SK-N-SH (cell line): Measurements from ENCODE around the gene AHSG. TPM values are rescaled to one million over a fixed set of nuclear protein-coding genes. Genes with fewer than 3 reads are reported as not detected.

ENCODE experiments used
- CTCF ChIA-PET: fragments of 300-600, 350-600 bp; formaldehyde crosslinking; extraction: SDS; loops from one replicate; lab custom pipeline; 2021; lab: Yijun Ruan, JAX
- POLR2A ChIA-PET: fragments of 350-600 bp; sonication (Branson Sonifier 250); formaldehyde crosslinking; extraction: SDS; loops from one replicate; lab custom pipeline; 2020; ENCODE audit warnings: antibody characterized with exemption, inconsistent platforms; lab: Yijun Ruan, JAX
- DNase-seq: peaks from one replicate; pipeline ENCODE4 v3.0.0; 2012
- H2AFZ ChIP-seq: fragments of 200-600 bp; sonication (generic); 2 replicates; pipeline ENCODE4 v1.8.1; 2016; ENCODE audit warnings: antibody characterized with exemption, mild to moderate bottlenecking, low read depth
- H3F3A ChIP-seq: fragments of 200-600 bp; sonication (generic); replicated peaks from 2 replicates; pipeline ENCODE3; 2016; ENCODE audit warnings: antibody characterized with exemption, mild to moderate bottlenecking; ENCODE audit not compliant: insufficient read depth
- H3K27ac ChIP-seq, 2 experiments: fragments of 200-500 bp in 1 of 2; fragments of 200-600 bp in 1 of 2; sonication (Bioruptor generic) in 1 of 2; sonication (generic), shearing (Covaris generic) in 1 of 2; 2 replicates each; pipeline versions ENCODE4 v1.5.1 to v1.6.1; 2014 to 2016; ENCODE audit warnings: low read depth in 2 of 2, inconsistent platforms in 1 of 2, low read length in 1 of 2, mild to moderate bottlenecking in 1 of 2, mixed read lengths in 1 of 2
- H3K27me3 ChIP-seq: fragments of 200-600 bp; sonication (generic), shearing (Covaris generic); 2 replicates; pipeline ENCODE4 v1.6.1; 2016; ENCODE audit warnings: mixed run types; ENCODE audit not compliant: insufficient read depth
- H3K36me3 ChIP-seq, 2 experiments: fragments of 200-500 bp in 1 of 2; fragments of 200-600 bp in 1 of 2; sonication (Bioruptor generic) in 1 of 2; sonication (generic) in 1 of 2; replicated peaks in 1 of 2; 2 replicates each; pipeline versions ENCODE3 to v1.5.1; 2014 to 2016; ENCODE audit warnings: low read length in 1 of 2, mild to moderate bottlenecking in 1 of 2; ENCODE audit not compliant: insufficient read depth in 2 of 2, control insufficient read depth in 1 of 2
- H3K4me1 ChIP-seq, 2 experiments: fragments of 200-500 bp in 1 of 2; fragments of 200-600 bp in 1 of 2; sonication (Bioruptor generic) in 1 of 2; sonication (generic), shearing (Covaris generic) in 1 of 2; 2 replicates each; pipeline versions ENCODE4 v1.5.1 to v1.6.1; 2014 to 2016; ENCODE audit warnings: low read depth in 1 of 2, low read length in 1 of 2, mixed run types in 1 of 2; ENCODE audit not compliant: insufficient read depth in 2 of 2, control insufficient read depth in 1 of 2
- H3K4me2 ChIP-seq: fragments of 200-600 bp; sonication (generic), shearing (Covaris generic); 2 replicates; pipeline ENCODE4 v1.6.1; 2017; ENCODE audit warnings: mixed run types
- H3K4me3 ChIP-seq, 2 experiments: fragments of 200-500 bp in 1 of 2; fragments of 200-600 bp in 1 of 2; sonication (Bioruptor generic) in 1 of 2; sonication (generic), shearing (Covaris generic) in 1 of 2; 2 replicates each; pipeline versions ENCODE4 v1.5.1 to v1.8.1; 2014 to 2016; ENCODE audit warnings: low read depth in 2 of 2, inconsistent platforms in 1 of 2, low read length in 1 of 2, mild to moderate bottlenecking in 1 of 2, mixed read lengths in 1 of 2, moderate library complexity in 1 of 2
- H3K79me2 ChIP-seq: fragments of 200-600 bp; sonication (generic); 2 replicates; pipeline ENCODE4 v1.8.1; 2017; ENCODE audit warnings: mild to moderate bottlenecking; ENCODE audit not compliant: insufficient read depth
- H3K9ac ChIP-seq: fragments of 200-600 bp; sonication (generic); 2 replicates; pipeline ENCODE4 v1.6.1; 2017; ENCODE audit warnings: mixed run types
- H3K9me2 ChIP-seq: fragments of 200-600 bp; sonication (generic); 2 replicates; pipeline ENCODE4 v1.6.1; 2017; ENCODE audit warnings: mixed run types
- H3K9me3 ChIP-seq: fragments of 200-600 bp; sonication (generic); 2 replicates; pipeline ENCODE4 v1.6.1; 2017; ENCODE audit warnings: mixed run types, mild to moderate bottlenecking, moderate library complexity
- H4K20me1 ChIP-seq: fragments of 200-600 bp; sonication (generic); 2 replicates; pipeline ENCODE4 v1.6.1; 2017; ENCODE audit warnings: mild to moderate bottlenecking, mixed run types; ENCODE audit not compliant: insufficient read depth
- CHD2 ChIP-seq: fragments of 150-350 bp; IDR thresholded peaks from 2 replicates; pipeline ENCODE4 v1.6.1; 2018; ENCODE audit warnings: low read length; ENCODE audit not compliant: partially characterized antibody
- ELF1 ChIP-seq: IDR thresholded peaks from 2 replicates; pipeline ENCODE4 v1.4.0; 2012
- EP300 ChIP-seq, 2 experiments: IDR thresholded peaks; 2 replicates each; pipeline versions ENCODE4 v1.4.0 to v1.6.1; 2012; ENCODE audit warnings: borderline replicate concordance in 1 of 2, low read depth in 1 of 2, low read length in 1 of 2
- FOXJ3 ChIP-seq: sonication (generic); formaldehyde crosslinking; IDR thresholded peaks from 2 replicates; pipeline ENCODE4 v1.5.1; 2020; ENCODE audit warnings: mild to moderate bottlenecking, missing genetic modification reagents
- GABPA ChIP-seq: IDR thresholded peaks from 2 replicates; pipeline ENCODE4 v1.4.0; 2012; ENCODE audit warnings: low read depth, mild to moderate bottlenecking
- MEF2A ChIP-seq: IDR thresholded peaks from 2 replicates; pipeline ENCODE4 v1.4.0; 2012; ENCODE audit warnings: low read depth, borderline replicate concordance
- MXI1 ChIP-seq: IDR thresholded peaks from 2 replicates; pipeline ENCODE4 v1.6.1; 2012; ENCODE audit warnings: mild to moderate bottlenecking, low read depth, low read length, improper control_type of control experiment
- NFIC ChIP-seq: IDR thresholded peaks from 2 replicates; pipeline ENCODE4 v1.4.0; 2012; ENCODE audit warnings: borderline replicate concordance
- SMC3 ChIP-seq: IDR thresholded peaks from 2 replicates; pipeline ENCODE4 v1.6.1; 2012; ENCODE audit warnings: low read depth, low read length, improper control_type of control experiment
- TAF1 ChIP-seq: IDR thresholded peaks from 2 replicates; pipeline ENCODE4 v1.6.1; 2012; ENCODE audit warnings: low read depth, mild to moderate bottlenecking, low read length, moderate library complexity, borderline replicate concordance
- TEAD4 ChIP-seq: IDR thresholded peaks from 2 replicates; pipeline ENCODE4 v1.4.0; 2012; ENCODE audit warnings: mild to moderate bottlenecking, borderline replicate concordance; ENCODE audit not compliant: insufficient read depth
- WGBS: methylation state at CpG from one replicate; pipeline ENCODE4 v1.1.6; 2017; ENCODE audit warnings: low lambda C conversion rate; 5-methylcytosine and 5-hydroxymethylcytosine counted together
- polyA plus RNA-seq, 3 experiments: library from polyadenylated mRNA; depleted of rRNA; stranded (reverse); fragments of >200 nt; gene quantifications; 2 replicates each; pipeline ENCODE4 v1.2.3, GENCODE V29; 2012
- TF ChIP-seq, protein P1 (sequence below): IDR thresholded peaks from 2 replicates; pipeline ENCODE4 v1.4.0; 2012; ENCODE audit warnings: low read depth
- TF ChIP-seq, protein P2 (sequence below): fragments of 200-600 bp; sonication (generic); IDR thresholded peaks from 2 replicates; pipeline ENCODE4 v1.6.1; 2017; ENCODE audit warnings: antibody characterized with exemption, mild to moderate bottlenecking, moderate library complexity
- TF ChIP-seq, protein P3 (sequence below): fragments of 150-350 bp; IDR thresholded peaks from 2 replicates; pipeline ENCODE4 v1.6.1; 2017; ENCODE audit warnings: antibody characterized with exemption, low read length, low read depth, borderline replicate concordance
- TF ChIP-seq, protein P4 (sequence below): IDR thresholded peaks from 2 replicates; pipeline ENCODE4 v1.4.0; 2012; ENCODE audit warnings: low read depth, borderline replicate concordance
- TF ChIP-seq, protein P5 (sequence below): IDR thresholded peaks from 2 replicates; pipeline ENCODE4 v1.4.0; 2012; ENCODE audit warnings: low read depth, borderline replicate concordance
- TF ChIP-seq, protein P6 (sequence below): fragments of 150-350 bp; IDR thresholded peaks from 2 replicates; pipeline ENCODE4 v1.6.1; 2016; ENCODE audit warnings: mild to moderate bottlenecking, low read depth, low read length
- TF ChIP-seq, protein P7 (sequence below): IDR thresholded peaks from 2 replicates; pipeline ENCODE4 v1.6.1; 2012; ENCODE audit warnings: mild to moderate bottlenecking, low read depth, low read length, moderate library complexity

The AHSG gene
- polyA plus RNA-seq, 1 of the 3 experiments (the other 2 are of a cell fraction), result not detected

DNA sequence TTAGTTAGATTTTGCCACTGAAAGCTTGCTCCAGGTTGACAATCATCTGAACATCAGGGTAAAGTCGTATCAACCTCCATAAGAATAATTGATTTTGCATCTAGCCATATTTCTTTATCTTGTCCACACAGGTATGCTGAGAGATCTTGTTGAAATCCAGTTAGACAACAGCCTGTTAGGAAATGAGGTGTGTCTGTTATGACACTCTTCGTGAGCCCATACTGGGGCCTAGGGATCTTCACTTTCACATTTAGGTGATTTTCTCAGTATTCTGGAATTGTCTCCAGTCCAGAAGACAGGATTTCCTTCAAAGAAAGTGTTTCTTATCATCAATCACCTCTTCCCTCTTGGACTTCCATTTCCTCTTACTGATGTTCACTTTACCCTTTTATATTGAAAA, 24.2 kb upstream of the AHSG start:
- H2AFZ ChIP-seq, result no peak overlapping the region
- TF ChIP-seq MXI1 (no peak), TEAD4 (no peak), NFIC (no peak), FOXJ3 (CRISPR knock-in tag) (no peak), TAF1 (no peak), ELF1 (no peak), SMC3 (no peak), MEF2A (no peak), GABPA (no peak), CHD2 (no peak), EP300 (IDR thresholded peaks at IDR 0.05; ENCODE audit: borderline replicate concordance in 1 of 2, low read depth in 1 of 2, low read length in 1 of 2) (no peak)
- TF ChIP-seq, protein P1, sequence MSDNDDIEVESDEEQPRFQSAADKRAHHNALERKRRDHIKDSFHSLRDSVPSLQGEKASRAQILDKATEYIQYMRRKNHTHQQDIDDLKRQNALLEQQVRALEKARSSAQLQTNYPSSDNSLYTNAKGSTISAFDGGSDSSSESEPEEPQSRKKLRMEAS, result no peak
- TF ChIP-seq, protein P2, sequence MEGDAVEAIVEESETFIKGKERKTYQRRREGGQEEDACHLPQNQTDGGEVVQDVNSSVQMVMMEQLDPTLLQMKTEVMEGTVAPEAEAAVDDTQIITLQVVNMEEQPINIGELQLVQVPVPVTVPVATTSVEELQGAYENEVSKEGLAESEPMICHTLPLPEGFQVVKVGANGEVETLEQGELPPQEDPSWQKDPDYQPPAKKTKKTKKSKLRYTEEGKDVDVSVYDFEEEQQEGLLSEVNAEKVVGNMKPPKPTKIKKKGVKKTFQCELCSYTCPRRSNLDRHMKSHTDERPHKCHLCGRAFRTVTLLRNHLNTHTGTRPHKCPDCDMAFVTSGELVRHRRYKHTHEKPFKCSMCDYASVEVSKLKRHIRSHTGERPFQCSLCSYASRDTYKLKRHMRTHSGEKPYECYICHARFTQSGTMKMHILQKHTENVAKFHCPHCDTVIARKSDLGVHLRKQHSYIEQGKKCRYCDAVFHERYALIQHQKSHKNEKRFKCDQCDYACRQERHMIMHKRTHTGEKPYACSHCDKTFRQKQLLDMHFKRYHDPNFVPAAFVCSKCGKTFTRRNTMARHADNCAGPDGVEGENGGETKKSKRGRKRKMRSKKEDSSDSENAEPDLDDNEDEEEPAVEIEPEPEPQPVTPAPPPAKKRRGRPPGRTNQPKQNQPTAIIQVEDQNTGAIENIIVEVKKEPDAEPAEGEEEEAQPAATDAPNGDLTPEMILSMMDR, result no peak
- TF ChIP-seq, protein P3, sequence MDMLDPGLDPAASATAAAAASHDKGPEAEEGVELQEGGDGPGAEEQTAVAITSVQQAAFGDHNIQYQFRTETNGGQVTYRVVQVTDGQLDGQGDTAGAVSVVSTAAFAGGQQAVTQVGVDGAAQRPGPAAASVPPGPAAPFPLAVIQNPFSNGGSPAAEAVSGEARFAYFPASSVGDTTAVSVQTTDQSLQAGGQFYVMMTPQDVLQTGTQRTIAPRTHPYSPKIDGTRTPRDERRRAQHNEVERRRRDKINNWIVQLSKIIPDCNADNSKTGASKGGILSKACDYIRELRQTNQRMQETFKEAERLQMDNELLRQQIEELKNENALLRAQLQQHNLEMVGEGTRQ, result no peak
- TF ChIP-seq, protein P4, sequence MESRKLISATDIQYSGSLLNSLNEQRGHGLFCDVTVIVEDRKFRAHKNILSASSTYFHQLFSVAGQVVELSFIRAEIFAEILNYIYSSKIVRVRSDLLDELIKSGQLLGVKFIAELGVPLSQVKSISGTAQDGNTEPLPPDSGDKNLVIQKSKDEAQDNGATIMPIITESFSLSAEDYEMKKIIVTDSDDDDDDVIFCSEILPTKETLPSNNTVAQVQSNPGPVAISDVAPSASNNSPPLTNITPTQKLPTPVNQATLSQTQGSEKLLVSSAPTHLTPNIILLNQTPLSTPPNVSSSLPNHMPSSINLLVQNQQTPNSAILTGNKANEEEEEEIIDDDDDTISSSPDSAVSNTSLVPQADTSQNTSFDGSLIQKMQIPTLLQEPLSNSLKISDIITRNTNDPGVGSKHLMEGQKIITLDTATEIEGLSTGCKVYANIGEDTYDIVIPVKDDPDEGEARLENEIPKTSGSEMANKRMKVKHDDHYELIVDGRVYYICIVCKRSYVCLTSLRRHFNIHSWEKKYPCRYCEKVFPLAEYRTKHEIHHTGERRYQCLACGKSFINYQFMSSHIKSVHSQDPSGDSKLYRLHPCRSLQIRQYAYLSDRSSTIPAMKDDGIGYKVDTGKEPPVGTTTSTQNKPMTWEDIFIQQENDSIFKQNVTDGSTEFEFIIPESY, result no peak
- TF ChIP-seq, protein P5, sequence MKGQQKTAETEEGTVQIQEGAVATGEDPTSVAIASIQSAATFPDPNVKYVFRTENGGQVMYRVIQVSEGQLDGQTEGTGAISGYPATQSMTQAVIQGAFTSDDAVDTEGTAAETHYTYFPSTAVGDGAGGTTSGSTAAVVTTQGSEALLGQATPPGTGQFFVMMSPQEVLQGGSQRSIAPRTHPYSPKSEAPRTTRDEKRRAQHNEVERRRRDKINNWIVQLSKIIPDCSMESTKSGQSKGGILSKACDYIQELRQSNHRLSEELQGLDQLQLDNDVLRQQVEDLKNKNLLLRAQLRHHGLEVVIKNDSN, result no peak
- TF ChIP-seq, protein P6, sequence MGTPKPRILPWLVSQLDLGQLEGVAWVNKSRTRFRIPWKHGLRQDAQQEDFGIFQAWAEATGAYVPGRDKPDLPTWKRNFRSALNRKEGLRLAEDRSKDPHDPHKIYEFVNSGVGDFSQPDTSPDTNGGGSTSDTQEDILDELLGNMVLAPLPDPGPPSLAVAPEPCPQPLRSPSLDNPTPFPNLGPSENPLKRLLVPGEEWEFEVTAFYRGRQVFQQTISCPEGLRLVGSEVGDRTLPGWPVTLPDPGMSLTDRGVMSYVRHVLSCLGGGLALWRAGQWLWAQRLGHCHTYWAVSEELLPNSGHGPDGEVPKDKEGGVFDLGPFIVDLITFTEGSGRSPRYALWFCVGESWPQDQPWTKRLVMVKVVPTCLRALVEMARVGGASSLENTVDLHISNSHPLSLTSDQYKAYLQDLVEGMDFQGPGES, result no peak
- TF ChIP-seq, protein P7, sequence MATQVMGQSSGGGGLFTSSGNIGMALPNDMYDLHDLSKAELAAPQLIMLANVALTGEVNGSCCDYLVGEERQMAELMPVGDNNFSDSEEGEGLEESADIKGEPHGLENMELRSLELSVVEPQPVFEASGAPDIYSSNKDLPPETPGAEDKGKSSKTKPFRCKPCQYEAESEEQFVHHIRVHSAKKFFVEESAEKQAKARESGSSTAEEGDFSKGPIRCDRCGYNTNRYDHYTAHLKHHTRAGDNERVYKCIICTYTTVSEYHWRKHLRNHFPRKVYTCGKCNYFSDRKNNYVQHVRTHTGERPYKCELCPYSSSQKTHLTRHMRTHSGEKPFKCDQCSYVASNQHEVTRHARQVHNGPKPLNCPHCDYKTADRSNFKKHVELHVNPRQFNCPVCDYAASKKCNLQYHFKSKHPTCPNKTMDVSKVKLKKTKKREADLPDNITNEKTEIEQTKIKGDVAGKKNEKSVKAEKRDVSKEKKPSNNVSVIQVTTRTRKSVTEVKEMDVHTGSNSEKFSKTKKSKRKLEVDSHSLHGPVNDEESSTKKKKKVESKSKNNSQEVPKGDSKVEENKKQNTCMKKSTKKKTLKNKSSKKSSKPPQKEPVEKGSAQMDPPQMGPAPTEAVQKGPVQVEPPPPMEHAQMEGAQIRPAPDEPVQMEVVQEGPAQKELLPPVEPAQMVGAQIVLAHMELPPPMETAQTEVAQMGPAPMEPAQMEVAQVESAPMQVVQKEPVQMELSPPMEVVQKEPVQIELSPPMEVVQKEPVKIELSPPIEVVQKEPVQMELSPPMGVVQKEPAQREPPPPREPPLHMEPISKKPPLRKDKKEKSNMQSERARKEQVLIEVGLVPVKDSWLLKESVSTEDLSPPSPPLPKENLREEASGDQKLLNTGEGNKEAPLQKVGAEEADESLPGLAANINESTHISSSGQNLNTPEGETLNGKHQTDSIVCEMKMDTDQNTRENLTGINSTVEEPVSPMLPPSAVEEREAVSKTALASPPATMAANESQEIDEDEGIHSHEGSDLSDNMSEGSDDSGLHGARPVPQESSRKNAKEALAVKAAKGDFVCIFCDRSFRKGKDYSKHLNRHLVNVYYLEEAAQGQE, result no peak
- TF ChIP-seq, all 33 proteins: peak for 0
- Histone ChIP-seq H3F3A (no peaks in the 10 kb centered on the region), H3K27me3 (no peaks in the 10 kb centered on the region), H3K9ac (no peak overlapping the region), H3K36me3 (peaks cover 18 to 26% of the 10 kb centered on the region in 2 experiments), H3K9me2 (no peaks in the 10 kb centered on the region), H3K4me2 (no peak overlapping the region), H3K27ac (no peak overlapping the region), H3K9me3 (no peaks in the 10 kb centered on the region), H3K4me3 (no peak overlapping the region), H3K4me1 (no peaks in the 10 kb centered on the region), H3K79me2 (no peaks in the 10 kb centered on the region), H4K20me1 (no peaks in the 10 kb centered on the region)
- POLR2A ChIA-PET, result interaction anchor here (1.4 kb wide), 1 partner anchor 195 kb away, joined by 4 read pairs; no protein-coding TSS in a partner anchor
- no peak for DNase-seq
- CTCF ChIA-PET, result interaction anchor here (0.9 to 17.4 kb wide), 5 partner anchors 21 to 233 kb away, joined by 3 to 167 read pairs (median 6); partner anchors contain the start of gene AHSG
- 58% methylated on average over 2 of the region's 2 CpGs for WGBS
